GM19328 (cell line): ENCODE data around the gene HARBI1.

Experiments used
- ATAC-seq: cut with Tn5 transposase; IDR thresholded peaks from one replicate; pipeline ENCODE4 v1.9.1; 2021; ENCODE audit warnings: mild to moderate bottlenecking, moderate library complexity; ENCODE audit not compliant: unreplicated experiment

Gene HARBI1

DNA sequence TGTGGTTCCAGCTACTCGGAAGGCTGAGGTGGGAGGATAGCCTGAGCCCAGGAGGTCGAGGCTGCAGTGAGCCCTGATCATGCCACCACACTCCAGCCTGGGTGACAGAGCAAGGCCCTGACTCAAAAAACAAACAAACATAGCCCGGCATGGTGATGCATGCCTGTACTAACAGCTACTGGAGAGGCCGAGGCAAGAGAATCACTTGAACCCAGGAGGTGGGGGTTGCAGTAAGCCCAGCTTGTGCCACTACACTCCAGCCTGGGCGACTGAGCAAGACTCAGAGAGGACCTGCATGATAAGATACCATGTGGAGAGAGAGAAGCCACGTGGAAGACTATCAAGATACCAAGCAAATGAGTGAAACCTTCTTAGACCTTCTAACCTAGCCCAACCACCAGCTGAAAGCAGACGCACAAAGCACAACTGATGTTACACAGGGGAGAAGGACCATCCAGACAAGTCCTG lies 59.3 kb downstream of the HARBI1 start:
- ATAC-seq: no peak

DNA sequence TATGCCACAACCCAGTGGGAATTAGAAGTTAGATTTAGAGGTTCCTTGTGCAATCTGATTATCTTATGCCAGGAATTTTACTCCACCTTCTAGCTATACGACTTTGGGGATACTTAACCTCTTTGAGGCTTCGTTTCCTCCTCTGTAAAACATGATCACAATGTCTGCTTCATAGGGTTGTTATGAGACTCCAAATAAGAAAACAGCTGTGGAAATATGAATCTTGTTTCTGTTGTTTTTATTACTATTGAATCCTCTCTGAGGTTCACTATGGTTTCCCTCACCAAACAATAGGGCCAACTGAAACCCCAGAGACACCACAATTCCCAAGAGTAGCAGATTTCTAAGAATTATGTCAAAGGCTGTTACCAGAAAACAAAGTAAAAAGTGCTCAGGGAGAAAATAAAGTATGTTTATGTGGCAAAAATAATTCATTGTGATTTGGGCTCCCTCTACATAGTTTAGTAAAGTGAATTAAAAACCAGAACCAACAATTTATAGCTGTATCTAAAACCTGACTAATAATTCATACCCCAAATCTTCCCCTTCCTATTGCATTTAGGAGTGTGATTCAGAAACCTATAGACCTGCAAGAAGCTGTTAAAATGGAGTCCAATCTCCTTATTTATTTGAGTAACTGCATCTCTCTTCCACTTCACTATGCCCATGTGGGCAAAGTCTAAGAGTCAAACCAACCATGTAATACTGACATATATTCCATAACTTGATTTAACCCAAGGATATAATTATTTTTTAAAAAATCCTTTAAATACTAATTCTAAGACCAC lies 61.6 kb downstream of the HARBI1 start:
- ATAC-seq: no peak

DNA sequence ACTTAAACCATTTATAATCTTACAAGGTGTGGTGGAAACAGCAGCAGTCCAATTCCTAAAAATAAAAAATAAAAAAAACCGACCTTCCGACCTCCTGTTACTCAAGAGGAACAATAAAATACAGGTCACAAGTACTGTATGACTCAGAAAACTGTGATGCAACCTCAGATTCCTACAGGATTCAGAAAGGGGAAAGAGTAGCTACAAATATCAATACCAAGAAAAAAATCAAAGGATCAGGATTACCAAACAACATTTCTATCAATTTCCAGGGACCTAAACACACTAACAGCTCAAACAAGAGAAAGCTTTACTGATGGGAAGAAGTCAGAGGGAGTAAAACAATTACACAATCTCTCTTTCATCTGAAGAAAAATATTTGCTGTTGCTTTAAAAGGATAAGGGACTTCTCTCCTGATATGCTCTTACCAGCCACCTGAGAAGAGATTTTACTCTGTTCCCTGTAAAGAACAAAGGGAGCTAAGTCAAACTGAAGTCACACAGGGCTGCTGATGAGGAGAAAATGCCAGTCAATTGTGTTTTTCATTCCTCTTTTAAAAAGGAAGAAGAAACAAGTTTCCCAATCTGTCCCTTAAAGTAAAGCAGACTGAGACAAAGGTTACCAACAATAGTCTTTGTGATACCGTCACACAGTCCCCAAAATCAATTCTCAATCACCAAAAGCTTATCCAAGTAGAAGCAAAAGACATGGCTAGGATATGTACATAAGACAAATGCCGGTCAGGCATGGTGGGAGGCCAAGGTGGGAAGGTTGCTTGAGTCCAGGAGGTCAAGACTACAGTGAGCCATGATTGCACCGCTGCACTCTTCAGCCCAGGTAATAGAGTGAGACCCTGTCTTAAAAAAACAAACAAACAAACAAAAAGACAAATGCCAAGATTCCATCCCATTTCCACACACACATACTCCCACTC lies 62.5 kb downstream of the HARBI1 start:
- ATAC-seq: no peak

DNA sequence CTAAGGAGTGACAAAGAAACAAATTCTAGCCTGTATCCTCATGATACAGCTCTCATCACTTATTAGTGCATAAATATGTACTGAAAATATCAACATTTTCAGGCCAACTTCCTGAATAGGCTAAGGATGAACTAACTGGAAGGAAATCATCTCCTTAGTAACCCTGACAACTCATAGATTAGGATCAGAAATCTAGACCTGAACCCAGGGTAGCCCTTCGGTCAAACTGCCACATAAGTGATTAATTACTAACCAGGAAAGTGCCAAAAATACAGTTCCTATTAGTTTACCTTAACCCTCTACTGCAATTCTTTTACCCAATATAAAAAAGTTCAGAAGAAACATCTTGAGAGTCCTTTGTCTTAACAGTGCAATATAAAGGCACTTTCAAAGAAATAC lies 63.2 kb downstream of the HARBI1 start:
- ATAC-seq: no peak
